ENCODE results near the gene CCDC127.

Gene CCDC127

DNA sequence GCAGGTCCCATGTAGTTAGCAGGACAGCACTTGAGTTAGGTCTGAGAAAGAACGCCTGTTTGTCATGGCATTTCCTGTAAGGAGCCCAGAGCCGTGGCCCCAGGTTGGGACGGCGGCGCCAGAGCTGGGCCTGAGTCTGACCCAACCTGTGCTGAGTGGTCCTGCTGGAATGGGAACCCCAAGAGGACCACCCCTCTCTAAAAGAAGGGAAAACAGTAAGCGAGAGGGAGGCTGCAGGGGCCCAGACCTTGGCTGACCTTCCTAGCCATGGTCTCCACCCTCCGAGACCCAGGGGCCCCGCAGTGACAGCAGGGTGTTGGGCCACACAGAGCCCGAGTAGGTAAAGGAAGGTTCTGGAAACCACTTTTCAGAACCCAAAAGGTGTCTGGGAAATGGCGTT, 28.5 kb downstream of the CCDC127 start:
- no peak for DNase-seq (ENCODE audit: low spot score)

DNA sequence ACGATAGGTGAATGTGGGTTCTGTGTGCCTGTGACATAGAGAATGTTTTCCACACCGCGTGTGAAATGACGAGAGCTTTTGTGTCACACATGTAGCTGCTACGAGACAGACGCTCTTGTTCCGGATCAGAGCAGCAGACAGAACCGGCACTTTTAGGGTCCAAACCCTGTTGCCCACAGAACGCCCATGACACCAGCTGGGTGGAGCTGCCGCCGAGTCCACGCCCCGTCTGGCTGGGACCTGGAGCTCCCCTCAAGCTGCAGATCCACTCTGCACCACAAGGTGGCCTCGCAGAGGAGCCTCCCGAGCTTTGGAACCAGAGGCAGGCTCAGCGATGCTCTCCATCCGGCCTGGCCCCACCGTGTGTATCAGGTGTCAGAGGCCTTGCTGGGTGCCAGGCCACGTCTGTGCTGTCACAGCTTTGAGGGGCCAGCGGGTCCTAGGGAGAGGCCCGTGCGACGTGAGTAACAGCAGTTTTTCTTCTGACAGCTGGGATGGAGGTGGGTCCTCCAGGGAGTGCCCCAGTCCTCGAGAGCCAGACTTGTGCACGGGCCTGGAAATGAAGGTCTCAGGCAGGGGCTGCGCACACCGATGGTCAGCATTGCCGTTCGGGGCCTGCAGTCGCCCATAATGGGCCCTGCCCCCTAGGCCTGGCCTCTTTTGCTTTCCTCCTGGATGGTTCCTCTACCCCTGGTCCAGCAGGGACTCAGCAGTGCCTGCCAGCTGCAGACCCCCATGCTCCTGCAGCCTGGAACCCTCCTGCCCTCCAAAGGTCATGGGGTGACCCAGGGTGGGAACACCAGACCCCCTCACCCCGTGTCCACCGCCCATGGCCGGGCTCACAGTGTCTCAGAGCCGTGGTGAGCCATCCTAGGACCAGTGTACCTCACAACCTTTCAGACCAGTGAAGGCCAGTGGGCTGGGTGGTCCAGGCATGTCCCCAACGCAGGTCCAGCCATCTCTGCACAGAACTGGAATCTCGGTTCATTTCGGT, 29.2 kb downstream of the CCDC127 start:
- DNase-seq (ENCODE audit: low spot score) = peak; percentile 64

DNA sequence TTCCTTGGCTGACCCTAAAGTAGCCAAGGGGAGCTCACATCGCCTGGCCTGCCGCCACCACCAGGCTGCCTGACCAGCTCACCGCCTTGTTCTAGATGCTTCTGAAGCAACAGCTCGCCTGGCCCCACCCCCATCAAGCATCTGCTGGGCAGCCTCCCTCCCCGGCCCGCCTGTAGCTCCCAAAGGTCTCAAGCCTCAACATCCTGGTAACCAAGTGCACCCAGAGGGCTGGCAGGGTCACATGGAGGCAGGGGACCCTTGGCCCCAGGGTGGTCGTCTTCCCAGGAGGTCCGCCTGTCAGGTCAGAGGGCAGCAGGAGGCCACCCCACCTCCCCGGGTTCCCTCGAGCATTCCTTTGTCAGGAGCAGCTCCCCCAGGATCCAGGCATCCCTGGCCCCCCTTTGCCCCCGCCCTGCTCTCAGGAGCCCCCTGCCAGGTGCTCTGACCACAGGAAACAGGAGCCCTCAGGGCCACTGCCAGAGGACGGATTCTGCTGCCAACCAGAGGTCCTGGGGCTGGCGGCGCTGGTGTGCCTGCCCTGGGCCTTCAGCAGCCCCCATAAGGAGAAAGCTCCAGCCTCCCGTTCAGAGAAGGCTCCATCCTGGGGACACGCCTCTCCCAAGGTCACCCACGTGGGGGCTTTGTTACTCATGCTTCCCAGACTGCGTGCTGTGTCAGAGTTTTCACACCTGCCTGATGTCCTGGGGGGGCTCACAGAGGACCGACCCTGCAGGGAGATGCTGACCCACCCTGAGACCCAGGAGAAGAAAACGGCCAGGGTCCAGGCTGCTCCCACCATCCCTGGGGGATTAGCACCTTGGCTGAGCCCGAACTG, 30.1 kb downstream of the CCDC127 start:
- no peak for DNase-seq (ENCODE audit: low spot score)

DNA sequence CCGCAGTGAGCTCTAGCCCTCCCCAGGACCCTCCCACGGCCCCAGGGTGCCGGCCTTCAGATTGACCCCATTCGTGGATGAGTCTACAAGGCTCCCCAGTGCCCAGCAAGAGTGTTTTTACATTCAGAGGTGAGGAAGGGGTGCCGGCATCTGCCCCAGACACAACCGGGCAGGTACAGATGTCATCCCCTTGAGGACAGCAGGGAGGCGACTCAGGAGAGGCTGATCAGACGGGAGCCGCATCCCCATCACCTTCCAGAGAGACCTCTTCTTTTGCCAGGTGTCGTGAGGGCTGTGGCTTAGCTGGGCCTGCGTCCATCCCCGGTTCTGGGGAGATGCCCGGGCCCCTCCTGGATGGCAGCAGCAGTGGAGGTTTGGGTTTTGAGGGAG, 30.9 kb downstream of the CCDC127 start:
- no peak for DNase-seq (ENCODE audit: low spot score)

DNA sequence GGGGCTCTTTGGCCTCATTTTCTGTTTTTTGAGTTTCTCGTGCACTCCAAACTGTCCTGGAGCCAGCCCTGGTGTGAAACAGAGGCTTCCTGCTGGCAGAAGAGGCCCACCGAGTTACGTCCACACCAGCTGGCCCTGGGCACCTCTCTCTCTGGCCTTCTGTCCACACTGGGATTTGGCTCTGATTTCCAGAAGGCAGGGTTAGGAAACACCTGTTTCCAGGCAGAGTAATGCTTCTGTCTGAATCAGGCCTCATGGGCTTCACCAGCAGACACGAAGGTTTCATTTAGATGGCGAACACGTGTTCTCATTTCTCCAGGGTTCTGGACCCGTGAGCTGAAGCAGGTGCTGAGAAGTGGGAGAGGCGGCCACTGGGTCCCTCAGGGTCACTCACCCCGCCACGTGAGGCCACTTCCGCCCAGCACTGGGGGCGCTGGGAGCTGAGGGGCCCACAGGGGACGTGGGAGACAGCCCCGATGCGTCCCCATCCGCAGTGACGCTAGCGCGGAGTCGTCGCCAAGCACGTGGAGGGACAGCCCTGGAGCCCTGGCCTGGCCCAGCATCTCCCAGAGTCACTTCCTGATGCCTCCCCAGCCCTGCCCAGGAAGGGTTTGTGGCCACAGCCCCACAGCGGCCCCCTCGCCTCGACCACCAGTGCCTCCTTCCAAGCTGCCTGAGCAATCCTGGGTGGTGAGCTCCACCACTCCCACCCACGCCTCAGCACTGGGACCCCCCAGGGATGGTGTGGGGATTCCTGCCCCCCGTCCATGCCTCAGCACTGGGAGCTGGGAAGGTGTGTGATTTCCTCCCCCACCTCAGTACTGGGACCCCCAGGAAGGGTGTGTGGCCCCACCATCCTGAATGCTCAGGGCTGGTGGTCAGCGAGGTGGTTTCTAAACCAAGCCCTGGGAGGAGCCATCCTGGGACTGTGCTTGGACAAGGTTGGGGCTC, 31.6 kb downstream of the CCDC127 start:
- DNase-seq (ENCODE audit: low spot score) = no peak

DNA sequence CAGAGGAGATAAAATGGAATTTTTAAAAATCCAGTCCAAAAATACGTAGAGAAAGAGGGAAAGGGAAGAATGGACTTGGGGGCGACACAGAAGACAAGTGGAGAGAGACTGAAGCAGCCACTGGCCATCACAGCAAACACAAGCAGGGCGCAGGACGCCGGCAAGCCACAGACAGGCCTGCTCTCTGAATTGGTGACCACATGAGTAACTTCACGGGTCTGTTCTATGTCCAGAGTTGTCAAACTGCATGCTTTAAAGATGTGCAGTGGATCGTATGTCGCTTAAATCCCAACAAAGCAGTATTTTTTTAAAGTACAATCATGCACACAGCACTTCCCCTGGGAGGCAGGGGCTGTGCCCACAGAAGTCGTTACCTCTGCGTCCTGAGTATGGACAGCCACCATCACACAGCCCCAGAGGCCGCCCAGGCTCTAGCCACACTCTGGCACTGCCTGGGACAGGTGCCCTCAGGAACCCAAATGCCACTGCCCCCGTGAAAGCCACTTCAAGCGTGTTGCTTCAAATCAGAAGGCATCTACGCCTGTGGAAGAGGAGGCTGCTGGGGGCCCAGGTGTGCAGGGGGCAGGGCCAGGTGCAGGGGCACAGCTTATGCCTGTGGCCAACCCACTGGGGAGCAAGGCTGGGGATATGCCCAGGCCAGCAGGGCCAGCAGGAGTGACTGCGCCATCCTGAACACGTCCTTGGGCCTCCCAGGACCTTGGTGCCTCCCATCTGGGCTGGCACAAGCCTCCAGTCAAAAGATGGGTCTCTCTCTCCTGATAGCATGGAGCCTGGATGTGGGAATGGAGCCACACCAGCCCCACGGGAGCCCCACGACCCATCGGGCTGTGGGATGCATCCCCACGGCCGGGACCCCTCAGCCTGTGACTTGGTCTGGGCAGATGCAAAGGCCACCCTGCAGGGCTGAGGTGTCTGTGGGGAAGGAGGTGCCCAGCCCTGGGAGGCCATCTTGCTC, 32.6 kb downstream of the CCDC127 start:
- no peak for DNase-seq (ENCODE audit: low spot score)

DNA sequence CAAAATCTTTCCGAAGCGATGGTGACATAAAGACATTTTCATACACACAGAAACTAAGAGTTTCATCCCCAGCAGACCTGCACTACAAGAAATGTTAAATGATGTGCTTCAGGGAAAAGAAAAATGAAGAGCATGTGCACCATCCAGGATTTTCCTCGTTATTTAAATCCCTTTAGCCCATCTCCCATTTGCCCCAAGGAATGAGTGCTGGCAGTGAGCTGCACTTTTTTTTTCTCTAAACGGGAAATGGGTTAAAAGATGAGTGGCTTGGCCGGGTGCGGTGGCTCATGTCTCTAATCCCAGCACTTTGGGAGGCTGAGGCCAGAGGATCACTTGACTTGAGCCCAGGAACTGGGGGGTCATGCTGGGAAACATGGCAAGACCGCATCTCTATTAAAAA, 33.5 kb downstream of the CCDC127 start:
- DNase-seq (ENCODE audit: low spot score) = no peak

DNA sequence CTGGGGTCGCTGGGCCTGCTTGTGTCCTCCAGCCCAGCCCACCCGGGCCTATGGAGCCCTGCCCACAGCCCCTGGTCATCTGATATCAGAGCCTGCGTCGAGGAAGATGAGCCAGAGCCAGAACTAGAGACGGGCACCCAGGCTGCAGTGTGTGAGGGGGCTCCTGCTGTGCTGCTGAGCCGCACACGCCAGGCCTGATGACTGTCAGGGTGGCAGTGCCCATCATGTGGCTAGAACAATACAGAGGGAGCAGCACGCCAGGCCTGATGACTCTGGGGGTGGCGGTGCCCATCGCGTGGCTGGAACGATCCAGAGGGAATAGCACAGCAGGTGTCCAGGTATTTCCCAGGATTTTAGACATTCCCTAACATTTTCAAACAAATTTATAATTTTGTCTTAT, 35.8 kb downstream of the CCDC127 start:
- DNase-seq (ENCODE audit: low spot score) = no peak

DNA sequence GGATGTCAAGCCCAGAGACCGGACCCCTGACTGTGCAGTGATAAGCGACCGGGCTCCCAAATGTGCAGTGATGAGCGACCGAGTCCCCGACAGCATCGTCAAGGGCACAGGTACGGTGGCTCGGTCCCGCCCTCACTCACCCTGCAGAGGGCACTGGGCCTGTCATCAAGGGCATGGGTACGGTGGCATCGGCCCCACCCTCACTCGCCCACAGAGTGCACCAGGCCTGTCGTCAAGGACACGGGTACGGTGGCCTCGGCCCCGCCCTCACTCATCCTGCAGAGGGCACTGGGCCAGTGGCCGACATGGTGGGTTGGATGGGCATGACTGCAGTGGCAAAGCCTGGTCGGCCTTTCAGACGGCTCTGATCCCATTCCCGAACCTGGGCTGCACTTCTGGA, 36.4 kb downstream of the CCDC127 start:
- no peak for DNase-seq (ENCODE audit: low spot score)

DNA sequence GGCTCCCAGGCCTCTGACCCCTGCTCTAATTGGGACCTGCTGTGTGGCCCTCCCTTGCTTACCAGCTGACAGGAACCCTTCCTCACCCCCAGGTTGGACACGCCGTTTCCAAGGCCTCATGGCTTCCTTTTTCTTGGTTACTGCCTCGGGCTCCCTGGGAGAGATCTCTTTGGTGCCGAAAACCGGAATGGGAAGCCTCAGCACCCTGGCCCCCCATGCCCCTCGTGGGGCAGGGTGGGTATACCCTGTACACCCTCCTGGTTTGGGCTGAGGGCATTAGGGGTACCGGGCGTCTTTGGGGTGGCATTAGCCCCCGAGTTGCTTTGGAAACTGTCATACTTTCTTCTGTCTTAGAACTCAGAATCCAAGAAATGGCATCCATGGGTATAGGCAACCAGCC, 36.8 kb downstream of the CCDC127 start:
- DNase-seq (ENCODE audit: low spot score) = no peak

DNA sequence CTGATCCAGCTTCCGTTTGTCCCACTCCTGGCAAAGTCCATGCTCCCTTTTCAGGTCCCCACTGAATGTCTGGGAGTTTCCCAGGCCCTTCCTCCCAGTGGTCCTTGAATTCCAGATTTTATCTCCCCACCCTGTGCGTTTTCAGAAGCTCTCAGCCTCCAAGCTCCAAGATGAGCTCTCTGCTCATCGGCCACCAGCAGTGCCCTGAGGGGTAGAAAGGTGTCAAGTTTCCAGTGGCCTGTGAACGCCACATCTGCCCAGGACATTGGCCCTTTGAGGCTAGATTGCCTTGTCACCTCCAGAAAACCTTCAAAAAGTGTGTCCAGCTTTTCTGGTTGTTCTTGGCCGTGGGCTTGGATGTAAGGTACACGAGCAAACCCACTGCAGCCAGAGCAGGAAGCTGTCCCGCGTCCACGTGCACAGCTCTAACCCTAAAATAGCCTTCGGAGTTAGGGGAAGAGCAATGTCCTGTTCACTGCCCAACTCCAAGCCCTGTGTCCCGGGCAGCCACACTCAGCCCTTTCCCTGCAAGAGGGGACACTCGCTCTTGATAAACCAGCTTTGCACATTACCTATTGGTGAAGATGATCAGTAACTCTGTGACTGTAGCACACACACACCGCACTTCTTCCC, 37.6 kb downstream of the CCDC127 start:
- no peak for DNase-seq (ENCODE audit: low spot score)

DNA sequence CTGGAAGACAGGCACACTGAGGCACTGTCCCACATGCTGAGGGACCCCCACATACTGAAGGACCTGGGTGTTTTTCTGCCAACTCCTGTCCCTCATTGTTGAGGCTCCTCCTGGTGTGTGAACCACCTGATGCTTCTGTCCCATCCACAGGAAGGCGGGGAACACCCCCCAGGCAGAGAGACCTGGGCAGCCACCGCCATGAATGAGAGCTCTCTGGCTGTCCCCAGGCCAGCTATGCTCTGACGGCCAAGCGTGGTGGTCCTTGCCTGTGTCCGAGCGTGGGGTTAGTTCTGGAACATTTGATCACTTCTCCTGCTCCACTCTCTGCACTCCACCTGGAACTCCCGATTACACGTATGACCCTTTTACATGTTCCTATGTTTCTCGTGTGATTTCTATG, 38.6 kb downstream of the CCDC127 start:
- DNase-seq (ENCODE audit: low spot score) = no peak

DNA sequence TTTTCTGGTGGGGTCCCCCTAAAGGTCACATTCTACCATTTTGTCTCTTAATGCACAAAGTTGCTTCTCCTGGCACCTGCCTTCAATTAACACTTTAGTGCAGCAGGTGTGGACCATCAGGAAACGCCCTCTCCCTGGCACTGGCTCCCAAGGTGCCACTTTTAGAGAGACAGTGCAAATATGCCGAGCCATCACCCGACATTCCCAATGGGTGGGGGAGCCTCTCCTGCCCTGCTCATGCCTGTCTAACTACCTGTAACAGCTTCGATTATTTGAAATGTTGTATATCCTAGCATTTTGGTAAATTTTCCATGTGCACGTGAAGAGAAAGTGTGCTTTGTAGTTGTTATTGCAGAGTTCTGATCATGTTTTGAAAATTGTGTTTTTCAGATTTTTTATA, 39.8 kb downstream of the CCDC127 start:
- no peak for DNase-seq (ENCODE audit: low spot score)

DNA sequence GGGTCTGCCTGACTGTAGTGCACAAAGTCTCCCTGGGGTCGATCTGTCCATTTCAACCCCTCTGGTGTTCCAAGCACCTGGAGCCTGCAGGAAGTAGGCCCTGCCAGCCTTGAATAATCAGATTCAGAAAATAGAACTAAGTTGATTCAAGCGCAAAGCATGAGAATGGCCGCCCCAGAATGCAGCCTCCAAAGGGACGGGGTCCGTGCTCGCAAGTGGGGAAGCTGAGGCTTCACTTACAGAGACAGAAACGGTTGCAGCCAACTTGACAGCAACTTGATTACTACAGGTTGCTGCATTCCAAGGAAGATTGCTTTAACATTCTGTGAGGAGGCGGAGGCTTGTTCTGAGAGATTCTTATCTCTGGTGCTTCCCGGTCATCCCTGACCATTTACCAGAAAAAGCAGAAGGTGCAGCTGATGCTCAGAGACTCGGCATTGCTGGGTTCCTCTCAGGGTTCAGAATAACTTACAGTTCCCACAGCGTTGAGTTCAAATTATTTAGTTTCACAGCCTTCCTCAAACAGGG, 41.6 kb downstream of the CCDC127 start:
- no peak for DNase-seq (ENCODE audit: low spot score)

DNA sequence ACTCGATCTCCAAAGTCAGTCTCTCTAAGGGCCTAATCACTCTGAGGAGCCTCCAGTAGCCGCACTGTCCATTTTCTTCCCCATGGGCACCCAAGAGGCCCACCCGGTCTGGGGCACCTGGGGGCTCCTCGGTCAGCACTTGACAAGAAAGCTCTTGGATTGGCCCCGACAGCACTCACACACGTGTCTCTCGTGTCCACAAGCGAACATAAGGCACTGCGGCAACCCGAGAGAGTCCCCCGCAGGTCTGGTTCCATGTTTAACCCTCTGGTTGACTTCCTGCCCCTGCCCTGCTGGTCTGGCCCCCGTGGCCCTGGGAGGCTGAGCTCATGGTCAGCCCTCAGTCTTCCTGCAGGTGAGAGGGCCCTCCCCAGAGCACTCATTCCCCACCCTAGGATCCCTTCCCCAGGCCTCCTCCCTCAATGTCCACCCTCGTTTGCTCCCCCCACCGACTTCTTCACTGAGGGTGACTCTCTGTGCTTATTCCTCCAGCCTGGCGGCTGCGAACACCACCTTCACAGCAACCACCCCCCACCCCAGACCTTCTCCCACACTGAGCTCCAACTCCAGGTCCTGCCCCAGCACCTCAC, 43.0 kb downstream of the CCDC127 start:
- DNase-seq (ENCODE audit: low spot score) = no peak

DNA sequence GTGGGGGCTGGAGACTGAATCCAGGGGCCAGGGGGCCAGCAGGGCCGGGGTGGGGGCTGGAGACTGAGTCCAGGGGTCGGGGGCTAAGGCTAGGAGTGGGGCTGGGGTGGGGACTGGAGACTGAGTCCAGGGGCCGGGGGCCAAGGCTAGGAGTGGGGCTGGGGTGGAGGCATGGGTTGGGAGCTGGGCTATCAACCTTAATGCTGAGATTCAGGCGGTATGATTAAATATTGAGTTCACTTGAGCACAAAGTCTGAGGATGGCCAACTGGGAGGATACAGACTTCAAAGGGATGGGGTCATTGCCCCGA, 43.7 kb downstream of the CCDC127 start:
- no peak for DNase-seq (ENCODE audit: low spot score)

DNA sequence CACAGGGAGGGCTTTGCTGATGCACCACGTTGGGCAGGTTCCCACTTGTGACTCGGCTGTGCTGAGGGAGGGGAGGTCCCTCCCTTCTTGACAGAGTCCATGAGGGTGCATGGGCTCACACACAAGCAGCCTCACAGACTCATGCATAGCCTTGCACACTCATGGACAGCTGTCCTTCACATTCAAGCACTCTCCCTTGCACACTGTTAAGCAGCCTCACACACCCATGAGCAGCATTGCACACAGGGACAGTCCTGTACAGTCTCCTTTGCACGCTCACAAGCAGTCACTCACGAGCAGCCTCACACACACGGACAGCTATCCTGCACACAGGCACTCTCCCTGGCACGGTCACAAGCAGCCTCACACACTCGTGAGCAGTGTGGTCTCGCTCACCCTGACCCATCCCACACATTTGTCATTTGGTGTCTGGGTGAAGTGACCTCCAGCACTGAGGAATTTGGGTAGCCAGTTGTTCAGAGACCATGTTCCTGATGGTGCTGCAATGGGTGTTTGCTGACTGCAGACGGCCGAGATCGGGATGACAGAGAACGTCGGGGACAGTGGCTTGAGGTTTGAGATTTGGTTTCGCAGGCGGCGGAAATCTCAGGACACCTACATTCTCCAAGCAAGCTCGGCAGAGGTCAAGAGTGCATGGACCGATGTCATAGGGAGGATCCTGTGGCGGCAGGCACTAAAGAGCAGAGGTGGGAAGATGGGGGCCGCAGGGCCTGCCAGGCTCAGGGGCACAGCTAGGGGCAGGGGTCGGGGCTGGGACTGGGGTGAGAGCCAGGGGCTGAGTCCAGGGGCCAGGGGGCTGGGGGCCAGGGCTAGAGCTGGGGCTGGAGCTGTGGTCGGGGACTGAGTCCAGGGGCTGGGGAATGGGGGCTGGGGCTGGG, 44.3 kb downstream of the CCDC127 start:
- DNase-seq (ENCODE audit: low spot score) = no peak

DNA sequence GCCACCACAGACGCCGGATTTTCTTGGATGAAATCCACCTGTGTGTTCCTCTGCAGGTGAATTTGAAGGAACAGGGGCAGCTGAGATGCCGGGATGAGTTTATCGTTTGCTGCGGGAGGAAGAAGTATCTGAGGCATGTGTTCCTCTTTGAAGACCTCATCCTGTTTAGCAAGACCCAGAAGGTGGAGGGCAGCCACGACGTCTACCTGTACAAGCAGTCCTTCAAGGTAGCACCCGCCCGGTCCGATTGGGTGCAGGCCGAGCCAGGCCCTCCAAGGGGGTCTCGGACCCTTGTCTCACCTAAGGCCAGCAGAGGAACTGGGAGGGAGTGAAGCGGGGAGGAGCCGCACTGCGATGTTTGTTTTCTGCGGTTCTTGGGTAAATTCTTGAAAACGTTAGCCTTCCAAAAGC, 45.1 kb downstream of the CCDC127 start:
- no peak for DNase-seq (ENCODE audit: low spot score)

DNA sequence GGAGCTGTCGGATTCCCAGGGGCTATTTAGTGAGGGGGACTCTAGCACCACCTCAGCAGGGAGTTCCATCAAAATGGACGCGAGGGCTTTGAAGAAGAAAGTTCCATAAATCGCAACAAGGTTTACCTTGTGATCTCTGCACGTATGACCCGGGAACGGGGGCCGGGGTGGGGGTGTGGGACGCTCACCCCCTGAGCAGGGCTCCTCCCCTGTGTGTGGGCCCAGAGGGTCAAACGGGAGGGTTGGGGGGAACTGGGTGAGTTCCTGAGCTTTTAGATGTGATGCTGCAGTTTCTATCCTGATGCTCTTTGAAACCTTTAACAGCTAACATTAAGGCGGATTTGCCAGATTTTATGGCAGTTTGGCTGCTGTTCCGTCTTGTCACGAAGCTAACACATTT, 45.5 kb downstream of the CCDC127 start:
- no peak for DNase-seq (ENCODE audit: low spot score)

All from globus pallidus (tissue), 1 donor.